Measurements from ENCODE around the gene KCTD6.
"Not testable (repeated sequence)": the region's sequence is repeated elsewhere in the genome, so short reads cannot be mapped to it uniquely, and the experiment has no call there.

The KCTD6 gene

DNA sequence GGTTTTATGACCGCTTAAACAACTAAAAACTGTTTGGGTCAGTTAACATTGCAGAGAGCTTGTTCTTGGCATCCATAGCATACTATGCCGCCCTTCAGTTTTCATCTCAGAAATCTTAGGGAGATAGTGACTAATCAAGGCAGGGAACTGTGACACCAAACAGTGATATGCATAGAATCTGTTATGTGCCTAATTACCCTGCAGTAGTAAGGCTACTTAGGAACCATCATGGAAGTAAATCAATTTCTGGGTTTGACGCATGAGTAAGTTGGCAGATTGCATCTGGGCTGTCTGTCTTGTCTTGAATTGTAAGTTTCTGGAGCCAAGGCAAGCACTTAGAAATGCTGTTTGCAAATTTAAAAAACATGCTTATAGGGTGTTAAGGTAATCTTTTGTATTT, 22.5 kb downstream of the KCTD6 start:
- FAIRE-seq: no peak
- DNase-seq (ENCODE audit: insufficient read length): no peak
- TF ChIP-seq POLR2A (IDR thresholded peaks at IDR 0.05; ENCODE audit: low read depth, low read length) (no peak), TAF1 (IDR thresholded peaks at IDR 0.05; ENCODE audit: borderline replicate concordance, low read depth, low read length) (no peak), POLR2AphosphoS5 (IDR thresholded peaks at IDR 0.05; ENCODE audit: low read depth, low read length) (no peak)

DNA sequence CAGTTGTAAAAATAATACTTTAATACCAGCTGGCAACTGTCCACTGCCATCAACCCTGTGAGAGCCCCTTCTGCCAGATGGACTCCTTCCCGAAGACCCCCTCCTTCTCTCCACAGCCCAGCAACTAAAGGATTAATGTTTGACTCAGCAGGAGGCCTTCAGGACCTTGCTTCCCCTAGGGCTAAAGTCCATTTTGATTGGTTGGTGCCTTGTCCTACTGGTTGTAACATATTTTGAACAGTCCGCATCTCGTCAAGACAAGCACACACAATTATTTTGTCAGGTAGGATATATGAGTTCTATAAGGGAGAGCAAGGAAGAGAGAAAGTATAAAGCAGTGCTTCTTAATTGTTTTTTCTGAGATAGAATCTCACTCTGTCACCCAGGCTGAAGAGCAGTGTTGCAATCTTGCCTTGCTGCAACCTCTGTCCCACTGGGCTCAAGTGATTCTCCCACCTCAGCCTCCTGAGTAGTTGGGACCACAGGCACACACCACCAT, 26.4 kb downstream of the KCTD6 start:
- FAIRE-seq (no peak), DNase-seq (ENCODE audit: insufficient read length) (no peak)
- no peak for TF ChIP-seq POLR2A (IDR thresholded peaks at IDR 0.05; ENCODE audit: low read depth, low read length)
- TF ChIP-seq POLR2AphosphoS5 (IDR thresholded peaks at IDR 0.05; ENCODE audit: low read depth, low read length): no peak
- TF ChIP-seq TAF1 (IDR thresholded peaks at IDR 0.05; ENCODE audit: borderline replicate concordance, low read depth, low read length): no peak

DNA sequence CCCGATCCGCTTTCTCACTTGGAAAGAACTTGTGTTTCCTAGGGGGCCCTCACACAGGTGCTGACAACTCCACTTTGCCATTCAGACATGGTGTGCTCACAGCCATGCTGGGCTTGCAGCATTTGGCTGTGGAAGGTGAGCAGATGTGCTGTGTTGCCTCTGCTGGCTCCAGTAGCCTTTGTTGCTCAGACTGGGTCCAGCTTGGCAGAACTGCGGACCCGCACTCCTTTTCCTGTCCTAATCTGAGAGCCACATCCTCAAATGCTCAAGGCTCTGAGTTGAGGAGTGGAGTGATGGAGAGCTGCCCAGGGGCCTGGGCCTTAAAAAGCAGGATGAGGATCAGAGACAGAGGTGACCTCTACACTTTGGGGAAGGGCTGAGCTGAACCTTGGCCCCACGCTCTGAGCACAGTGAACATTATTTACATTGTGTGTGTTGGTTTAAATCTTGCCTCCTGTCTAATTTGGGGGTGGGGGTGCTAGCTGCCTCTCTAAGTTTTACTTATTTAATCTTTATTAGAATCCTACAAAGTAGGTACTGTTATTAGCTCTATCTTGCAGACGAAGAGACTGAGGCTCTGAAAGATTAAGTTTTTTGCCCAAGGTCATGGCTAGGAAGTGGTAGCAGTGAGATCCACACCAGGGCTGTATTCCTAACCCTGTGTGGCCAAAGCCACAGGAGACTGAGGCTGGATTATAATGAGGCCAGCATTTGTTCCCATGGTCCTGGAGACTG, 27.9 kb downstream of the KCTD6 start:
- no peak for DNase-seq (ENCODE audit: insufficient read length)
- TF ChIP-seq POLR2AphosphoS5 (IDR thresholded peaks at IDR 0.05; ENCODE audit: low read depth, low read length) (no peak), POLR2A (IDR thresholded peaks at IDR 0.05; ENCODE audit: low read depth, low read length) (no peak), TAF1 (IDR thresholded peaks at IDR 0.05; ENCODE audit: borderline replicate concordance, low read depth, low read length) (no peak)
- no peak for FAIRE-seq

DNA sequence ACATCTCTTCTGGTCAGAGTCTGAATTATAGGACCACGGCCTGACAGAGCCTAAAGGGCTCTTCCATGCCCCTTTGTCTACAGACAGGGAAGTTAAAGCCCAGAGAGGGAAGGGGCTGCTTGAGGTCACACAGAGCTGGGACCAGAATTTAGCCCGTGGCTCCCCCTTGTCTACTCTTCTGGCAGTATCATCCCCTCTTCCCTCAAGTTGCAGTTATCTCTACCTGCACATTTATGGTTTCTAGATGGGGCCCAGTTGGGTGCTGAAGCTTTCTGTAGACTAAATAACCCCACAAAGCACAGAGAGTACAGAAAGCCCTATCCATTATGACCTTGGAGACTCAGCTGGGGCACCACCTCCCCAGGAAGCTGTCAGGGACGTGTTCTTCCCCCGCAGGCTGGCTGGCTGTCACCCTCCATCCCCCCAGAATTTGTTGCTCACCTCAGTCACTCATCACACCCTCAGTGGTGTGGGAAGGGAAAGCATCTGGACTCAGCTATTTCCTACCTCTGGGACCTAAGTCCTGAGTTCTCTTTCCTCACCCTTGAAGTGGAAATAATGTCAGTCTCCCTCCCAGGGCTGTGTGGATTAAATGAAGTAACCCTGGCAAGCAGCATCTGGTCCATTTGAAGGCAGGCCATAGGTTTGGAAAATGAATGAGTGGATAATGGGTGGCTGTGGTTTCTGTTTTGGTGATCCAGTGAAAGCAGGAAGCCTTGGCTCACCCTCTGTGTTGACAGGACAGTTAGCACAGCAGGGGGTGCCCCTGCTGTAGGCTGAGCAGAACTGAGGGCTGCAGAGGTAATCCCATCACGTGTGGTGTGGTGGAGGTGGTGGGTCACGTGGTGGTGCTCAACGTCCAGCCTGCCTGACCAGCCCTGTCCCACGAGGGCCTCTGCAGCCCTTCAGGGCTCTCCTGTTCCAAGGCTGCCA, 28.8 kb downstream of the KCTD6 start:
- TF ChIP-seq TAF1 (IDR thresholded peaks at IDR 0.05; ENCODE audit: borderline replicate concordance, low read depth, low read length): no peak
- TF ChIP-seq POLR2A (IDR thresholded peaks at IDR 0.05; ENCODE audit: low read depth, low read length): no peak
- no peak for TF ChIP-seq POLR2AphosphoS5 (IDR thresholded peaks at IDR 0.05; ENCODE audit: low read depth, low read length)
- FAIRE-seq: peak; percentile 66

DNA sequence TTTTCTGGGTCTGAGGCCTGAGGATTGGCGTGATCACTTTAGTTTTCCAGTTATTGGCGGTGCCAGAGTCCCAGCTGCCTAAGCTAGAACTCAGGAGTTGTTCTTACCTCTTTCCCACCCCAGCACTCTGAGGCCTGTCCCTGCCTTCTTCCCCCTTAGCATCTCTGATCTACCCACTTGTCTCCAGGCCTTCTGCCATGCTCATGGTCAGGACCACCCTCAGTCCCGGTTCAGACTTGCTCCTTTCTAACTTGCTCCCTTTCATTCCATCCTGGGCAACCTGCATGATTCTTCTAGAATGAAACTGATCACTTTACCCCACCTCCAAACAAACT, 29.4 kb downstream of the KCTD6 start:
- FAIRE-seq (no peak), DNase-seq (ENCODE audit: insufficient read length) (no peak)
- TF ChIP-seq POLR2AphosphoS5 (IDR thresholded peaks at IDR 0.05; ENCODE audit: low read depth, low read length) (no peak), TAF1 (IDR thresholded peaks at IDR 0.05; ENCODE audit: borderline replicate concordance, low read depth, low read length) (no peak), POLR2A (IDR thresholded peaks at IDR 0.05; ENCODE audit: low read depth, low read length) (no peak)

More for the DNA sequence above, 28.8 kb downstream of the KCTD6 start:
- DNase-seq (ENCODE audit: insufficient read length): no peak

DNA sequence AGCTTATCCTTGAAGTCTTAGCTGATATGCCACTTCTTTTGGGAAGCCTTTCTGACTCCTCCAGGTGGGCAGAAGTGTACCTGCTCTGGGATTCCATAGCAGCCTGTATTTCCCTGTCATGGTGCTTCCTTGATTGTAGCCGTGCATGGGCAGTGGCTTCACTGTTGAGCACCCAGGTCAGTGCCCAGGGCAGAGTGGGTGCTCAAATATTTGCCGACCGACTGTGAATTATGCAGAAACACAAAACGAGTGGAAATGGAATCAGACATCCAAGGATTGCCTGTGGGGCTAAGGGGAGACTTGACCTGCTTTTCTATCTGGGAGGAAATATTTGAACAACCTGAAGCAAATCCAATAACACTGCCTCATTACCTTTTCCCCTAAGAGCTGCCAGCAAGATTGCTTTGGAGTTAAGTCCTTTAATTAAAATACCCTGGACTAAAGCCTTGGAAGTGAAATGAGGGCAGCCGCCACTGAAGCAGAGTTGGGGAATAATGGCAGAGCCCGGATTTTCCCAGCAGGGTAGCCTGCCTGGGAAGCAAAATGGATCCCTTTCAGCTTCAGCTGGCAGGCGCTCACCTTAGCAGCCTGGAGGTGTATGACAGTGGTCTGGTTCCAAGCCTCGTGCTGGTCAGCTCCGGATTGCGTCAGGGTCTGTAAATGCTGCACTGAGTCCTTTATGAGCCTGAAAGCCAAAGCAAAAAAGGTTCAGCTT, 30.2 kb downstream of the KCTD6 start:
- DNase-seq (ENCODE audit: insufficient read length) (no peak), FAIRE-seq (no peak)
- TF ChIP-seq POLR2AphosphoS5 (IDR thresholded peaks at IDR 0.05; ENCODE audit: low read depth, low read length) (no peak), TAF1 (IDR thresholded peaks at IDR 0.05; ENCODE audit: borderline replicate concordance, low read depth, low read length) (no peak)

DNA sequence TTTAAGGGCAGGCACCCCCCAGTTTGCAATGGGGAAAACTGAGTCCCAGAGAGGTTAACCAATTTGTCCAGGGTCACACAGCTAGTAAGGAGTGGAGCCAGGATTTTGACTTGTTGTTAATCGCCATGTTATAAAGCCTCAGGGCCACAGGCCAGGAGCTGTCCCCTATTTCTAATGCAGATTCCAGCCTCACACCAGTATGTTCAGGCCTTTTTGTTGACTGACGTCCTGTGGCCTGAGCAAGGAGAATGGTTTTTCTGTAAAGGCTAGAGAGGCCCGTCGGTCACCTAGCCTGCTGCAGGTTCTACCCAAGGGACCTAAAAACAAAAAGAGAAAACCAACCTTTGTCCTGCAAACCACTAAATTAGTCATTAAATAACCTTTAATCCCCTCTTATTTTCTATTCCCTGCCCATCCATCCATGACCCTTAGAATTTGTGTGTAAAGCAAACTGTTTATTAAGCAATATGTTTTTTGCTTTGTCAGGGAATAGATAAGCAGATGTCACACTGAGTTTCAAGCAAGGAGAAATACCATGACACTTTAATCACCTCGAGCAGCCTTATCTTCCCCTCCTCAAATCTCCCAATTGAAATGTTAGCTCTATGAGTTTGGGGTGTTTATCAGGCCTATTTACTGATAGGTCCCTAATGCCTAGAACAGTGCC, 31.0 kb downstream of the KCTD6 start:
- no peak for FAIRE-seq
- no peak for DNase-seq (ENCODE audit: insufficient read length)
- no peak for TF ChIP-seq TAF1 (IDR thresholded peaks at IDR 0.05; ENCODE audit: borderline replicate concordance, low read depth, low read length)
- no peak for TF ChIP-seq POLR2A (IDR thresholded peaks at IDR 0.05; ENCODE audit: low read depth, low read length)
- TF ChIP-seq POLR2AphosphoS5 (IDR thresholded peaks at IDR 0.05; ENCODE audit: low read depth, low read length): no peak

DNA sequence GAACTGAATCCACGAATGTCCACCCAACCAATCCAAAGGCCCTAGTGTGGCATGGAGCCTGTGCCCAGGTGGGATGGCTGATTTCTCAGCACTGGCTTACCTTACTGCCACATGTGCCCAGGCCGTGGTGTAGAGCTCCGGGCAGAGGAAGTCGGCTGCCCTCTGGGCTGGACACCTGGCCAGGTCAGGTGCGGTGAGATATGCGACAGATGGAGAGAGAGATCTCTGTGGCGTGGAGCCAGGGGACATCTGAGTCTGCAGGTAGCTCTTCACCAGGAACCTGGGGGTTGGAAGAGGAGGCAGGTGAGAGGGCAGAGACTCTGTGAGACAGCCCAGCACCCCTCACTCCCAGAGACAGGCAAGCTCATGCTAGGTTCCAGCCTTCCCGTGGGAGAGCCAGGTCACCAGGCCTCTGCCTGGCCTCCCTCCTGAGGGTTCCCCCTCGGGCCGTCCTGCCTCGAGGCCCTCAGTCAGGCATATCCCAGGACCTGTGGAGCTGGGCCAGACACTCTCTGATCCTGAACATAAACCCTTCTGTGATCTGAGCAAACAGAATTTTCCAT, 32.5 kb downstream of the KCTD6 start:
- no peak for TF ChIP-seq POLR2AphosphoS5 (IDR thresholded peaks at IDR 0.05; ENCODE audit: low read depth, low read length)
- TF ChIP-seq TAF1 (IDR thresholded peaks at IDR 0.05; ENCODE audit: borderline replicate concordance, low read depth, low read length): no peak
- no peak for TF ChIP-seq POLR2A (IDR thresholded peaks at IDR 0.05; ENCODE audit: low read depth, low read length)
- DNase-seq (ENCODE audit: insufficient read length) (no peak), FAIRE-seq (no peak)

DNA sequence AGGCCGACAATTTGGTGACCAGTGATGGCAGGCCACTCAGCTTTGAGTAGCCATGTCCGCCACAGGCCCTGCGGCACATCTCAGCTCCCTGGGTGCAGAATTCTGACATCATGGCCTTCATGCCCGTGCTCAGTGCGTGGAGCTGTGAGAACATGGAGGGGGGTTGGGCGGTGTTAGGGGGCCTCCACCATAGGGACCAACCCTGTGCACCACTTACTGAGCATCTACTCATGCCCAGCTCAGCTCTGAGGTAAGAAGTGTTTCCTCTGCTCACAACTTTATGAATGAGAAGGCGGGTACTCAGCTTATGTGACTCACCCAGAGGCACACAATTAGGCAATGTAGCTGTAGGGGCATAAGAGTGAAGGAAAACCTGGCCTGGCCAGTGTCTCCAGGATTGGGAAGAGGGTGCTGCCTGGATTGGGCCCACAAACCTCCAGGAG, 34.6 kb downstream of the KCTD6 start:
- TF ChIP-seq POLR2AphosphoS5 (IDR thresholded peaks at IDR 0.05; ENCODE audit: low read depth, low read length) (no peak), TAF1 (IDR thresholded peaks at IDR 0.05; ENCODE audit: borderline replicate concordance, low read depth, low read length) (no peak), POLR2A (IDR thresholded peaks at IDR 0.05; ENCODE audit: low read depth, low read length) (no peak)
- DNase-seq (ENCODE audit: insufficient read length): no peak
- no peak for FAIRE-seq

DNA sequence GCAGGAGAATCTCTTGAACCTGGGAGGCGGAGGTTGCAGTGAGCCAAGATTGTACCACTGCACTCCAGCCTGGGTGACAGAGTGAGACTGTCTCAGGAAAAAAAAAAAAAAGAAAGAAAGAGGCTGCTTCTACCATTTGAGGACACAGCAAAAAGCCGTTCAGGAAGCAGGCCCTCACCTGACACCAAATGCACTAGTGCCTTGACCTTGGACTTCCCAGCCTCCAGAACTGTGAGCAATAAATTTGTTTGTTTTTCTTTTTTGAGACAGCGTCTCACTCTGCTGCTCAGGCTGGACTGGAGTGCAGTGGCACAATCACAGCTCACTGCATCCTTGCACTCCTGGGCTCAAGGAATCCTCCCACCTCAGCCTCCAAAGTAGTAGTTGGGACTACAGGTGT, 35.5 kb downstream of the KCTD6 start:
- DNase-seq (ENCODE audit: insufficient read length); FAIRE-seq: not testable (repeated sequence)

DNA sequence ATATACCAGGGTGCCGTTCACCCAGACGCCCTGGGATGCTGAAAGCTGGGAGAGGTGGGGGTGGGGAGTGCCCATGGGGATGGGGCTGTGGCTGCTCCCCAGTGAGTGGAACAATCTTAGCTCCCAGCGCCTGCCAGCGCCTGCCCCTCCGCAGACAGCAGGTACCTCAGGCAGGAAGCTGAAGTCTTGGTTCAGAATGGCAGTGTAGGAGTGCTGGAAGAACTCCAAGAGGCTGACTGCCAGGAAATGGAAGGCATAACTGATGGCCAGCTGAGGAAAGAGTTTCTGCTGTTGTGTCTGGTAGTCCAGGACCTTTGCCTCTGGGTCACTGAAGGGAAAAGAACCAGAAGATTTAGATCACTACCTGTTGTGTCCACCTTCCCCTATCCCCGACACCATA, 36.7 kb downstream of the KCTD6 start:
- FAIRE-seq (no peak), DNase-seq (ENCODE audit: insufficient read length) (no peak)
- TF ChIP-seq POLR2A (IDR thresholded peaks at IDR 0.05; ENCODE audit: low read depth, low read length): no peak
- no peak for TF ChIP-seq POLR2AphosphoS5 (IDR thresholded peaks at IDR 0.05; ENCODE audit: low read depth, low read length)
- no peak for TF ChIP-seq TAF1 (IDR thresholded peaks at IDR 0.05; ENCODE audit: borderline replicate concordance, low read depth, low read length)

All from GM12892 (cell line).